GM12878 (cell line): ENCODE results near the gene SELENOT. TPM values are rescaled to one million over a fixed set of nuclear protein-coding genes. Genes with fewer than 3 reads are reported as not detected.

Source experiments
- ATAC-seq: fragments of 200-7000 bp; cut with Tn5 transposase; 3 replicates; pipeline ENCODE4 v1.9.1; 2020; ENCODE audit warnings: mild to moderate bottlenecking, moderate library complexity
- BruUV-seq: library from RNA; stranded (reverse); fragments of 400-500 nt; replicated peaks from 2 replicates; lab custom pipeline; 2021; lab: Mats Ljungman, UMichigan
- CTCF ChIA-PET: fragments of 300-600 bp; sonication (Branson Sonifier 250); formaldehyde crosslinking; extraction: SDS; loops from one replicate; lab custom pipeline; 2021; ENCODE audit warnings: inconsistent platforms; lab: Yijun Ruan, JAX
- POLR2A ChIA-PET: fragments of 350-600 bp; formaldehyde crosslinking; extraction: SDS; loops from one replicate; lab custom pipeline; 2021; ENCODE audit warnings: inconsistent platforms; lab: Charles Lee
- RAD21 ChIA-PET: fragments of 300-600 bp; sonication (Branson Sonifier 250); formaldehyde crosslinking; loops from one replicate; lab custom pipeline; 2023; ENCODE audit warnings: antibody characterized with exemption; ENCODE audit not compliant: unreplicated experiment; lab: Charles Lee
- SMC1A ChIA-PET: fragments of 300-600 bp; sonication (Branson Sonifier 250); formaldehyde crosslinking; loops from one replicate; lab custom pipeline; 2023; ENCODE audit not compliant: unreplicated experiment, uncharacterized antibody; lab: Charles Lee
- DNase-seq: peaks from one replicate; pipeline ENCODE4 v3.0.0-alpha.2; 2011; ENCODE audit warnings: low read depth, low spot score
- FAIRE-seq: peaks from 3 replicates; lab custom pipeline; 2011; peaks lifted over from hg19 to GRCh38; lab: Jason Lieb, UNC
- H2AFZ ChIP-seq: 2 replicates; pipeline ENCODE4 v1.6.0; 2011; ENCODE audit warnings: low read depth, low read length, control low read depth; ENCODE audit not compliant: control insufficient read depth
- H3K27ac ChIP-seq: 2 replicates; pipeline ENCODE4 v1.5.1; 2011; ENCODE audit warnings: control low read depth; ENCODE audit not compliant: control insufficient read depth, insufficient read depth
- H3K27me3 ChIP-seq, 2 experiments: replicated peaks in 1 of 2; 2 replicates each; pipeline versions ENCODE4 v1.6.0 to v1.6.1; 2011; ENCODE audit warnings: low read length in 1 of 2; ENCODE audit not compliant: control insufficient read depth in 2 of 2, insufficient read depth in 2 of 2
- H3K36me3 ChIP-seq, 2 experiments: 2 replicates each; pipeline ENCODE4 v1.5.1; 2011; ENCODE audit warnings: low read length in 1 of 2; ENCODE audit not compliant: control insufficient read depth in 2 of 2, insufficient read depth in 2 of 2
- H3K4me1 ChIP-seq: 2 replicates; pipeline ENCODE4 v1.6.1; 2011; ENCODE audit warnings: mild to moderate bottlenecking, low read length, moderate library complexity, mixed read lengths; ENCODE audit not compliant: control insufficient read depth, insufficient read depth
- H3K4me2 ChIP-seq: 2 replicates; pipeline ENCODE4 v1.6.0; 2011; ENCODE audit warnings: control low read depth; ENCODE audit not compliant: control insufficient read depth, insufficient read depth
- H3K4me3 ChIP-seq: fragments of 200-600 bp; sonication (generic); 2 replicates; pipeline ENCODE4 v1.5.1; 2016
- H3K79me2 ChIP-seq: 2 replicates; pipeline ENCODE4 v1.6.0; 2011; ENCODE audit warnings: low read length; ENCODE audit not compliant: control insufficient read depth, insufficient read depth
- H3K9ac ChIP-seq: 2 replicates; pipeline ENCODE4 v1.8.0; 2011; ENCODE audit warnings: low read length, control low read depth, mixed read lengths; ENCODE audit not compliant: control insufficient read depth, insufficient read depth
- H3K9me3 ChIP-seq: replicated peaks from 3 replicates; pipeline ENCODE4 v1.5.1; 2011; ENCODE audit warnings: mild to moderate bottlenecking, low read length; ENCODE audit not compliant: control insufficient read depth, insufficient read depth
- H4K20me1 ChIP-seq: 2 replicates; pipeline ENCODE4 v1.6.0; 2011; ENCODE audit not compliant: control insufficient read depth, insufficient read depth
- NKRF ChIP-seq: fragments of 450-650 bp; conservative IDR thresholded peaks from 2 replicates; pipeline ENCODE4 v1.6.1; 2017; ENCODE audit warnings: mild to moderate bottlenecking, moderate library complexity
- RAD21 ChIP-seq: IDR thresholded peaks from 2 replicates; pipeline ENCODE4 v1.6.1; 2011; ENCODE audit warnings: mild to moderate bottlenecking, low read depth, low read length, moderate library complexity; ENCODE audit not compliant: insufficient read depth
- WGBS: methylation state at CpG from one replicate; pipeline ENCODE4 v1.1.6; 2016; ENCODE audit warnings: low lambda C conversion rate; ENCODE audit not compliant: insufficient replicate concordance, insufficient coverage; ENCODE audit errors: missing lambda C conversion rate; 5-methylcytosine and 5-hydroxymethylcytosine counted together
- in situ Hi-C: fragments of 300-500 bp; cut with MboI; formaldehyde crosslinking; loops from 9 replicates; pipeline ENCODE4 v1.14.3; 2018; ENCODE audit warnings: mixed read lengths
- intact Hi-C: fragments of 100-400 bp; cut with micrococcal nuclease; formaldehyde crosslinking; loops from one replicate; pipeline ENCODE4 v1.14.2; 2022; ENCODE audit not compliant: unreplicated experiment
- polyA plus RNA-seq, 11 experiments: library from polyadenylated mRNA; depleted of rRNA in 4 of 11; unstranded in 6 of 11; stranded (reverse) in 5 of 11; fragments of >200 nt; fragmentation: Nextera tagmentation in 4 of 11; fragmentation: Illumina TruSeq in 1 of 11; extraction: Ambion mirVana in 4 of 11; extraction: Trizol in 1 of 11; gene quantifications; 1 replicate in 1 of 11; 2 replicates in 10 of 11; pipeline versions ENCODE4 v1.2.1 to v1.2.3, GENCODE V29; 2011 to 2016; ENCODE audit warnings: inconsistent platforms in 2 of 11, missing spikeins in 2 of 11, low read depth in 1 of 11
- total RNA-seq, 4 experiments: library from RNA; depleted of rRNA in 3 of 4; stranded (reverse); fragments of >200 nt in 3 of 4; fragmentation: Illumina TruSeq in 1 of 4; extraction: Trizol in 1 of 4; gene quantifications; 2 replicates each; pipeline versions ENCODE4 v1.2.1 to v1.2.3, GENCODE V29; 2013 to 2021
- TF ChIP-seq, protein P1 (sequence below): fragments of 450-650 bp; IDR thresholded peaks from 2 replicates; pipeline ENCODE4 v1.6.1; 2016; ENCODE audit warnings: mild to moderate bottlenecking

SELENOT gene
- total and polyA plus RNA-seq, 10 of the 15 experiments (the other 5 are each of a cell fraction or from before 2014, with no cell fraction given): 89.4 to 768 (median 261) TPM

DNA sequence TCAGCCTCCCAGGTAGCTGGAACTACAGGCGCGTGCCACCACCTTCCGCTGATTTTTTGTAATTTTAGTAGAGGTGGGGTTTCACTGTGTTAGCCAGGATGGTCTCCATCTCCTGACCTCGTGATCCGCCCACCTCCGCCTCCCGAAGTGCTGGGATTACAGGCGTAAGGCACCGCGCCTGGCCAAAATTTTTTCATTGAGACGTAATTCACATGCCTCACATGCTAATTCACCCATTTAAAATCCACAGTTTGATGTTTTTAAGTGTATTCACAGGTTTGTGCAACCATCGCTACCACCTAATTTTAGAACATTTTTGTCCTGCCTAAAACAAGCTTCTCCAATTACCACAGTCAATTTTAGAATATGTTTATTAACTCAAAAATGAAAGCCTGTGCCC, 37.1 kb downstream of the SELENOT start:
- POLR2A ChIA-PET: no interaction called here
- H3K4me3 ChIP-seq: no peak overlapping the region
- SMC1A ChIA-PET: no interaction called here
- ATAC-seq (no peak), FAIRE-seq (no peak), DNase-seq (no peak)
- no peak for TF ChIP-seq NKRF
- TF ChIP-seq RAD21: no peak
- TF ChIP-seq, protein P1, sequence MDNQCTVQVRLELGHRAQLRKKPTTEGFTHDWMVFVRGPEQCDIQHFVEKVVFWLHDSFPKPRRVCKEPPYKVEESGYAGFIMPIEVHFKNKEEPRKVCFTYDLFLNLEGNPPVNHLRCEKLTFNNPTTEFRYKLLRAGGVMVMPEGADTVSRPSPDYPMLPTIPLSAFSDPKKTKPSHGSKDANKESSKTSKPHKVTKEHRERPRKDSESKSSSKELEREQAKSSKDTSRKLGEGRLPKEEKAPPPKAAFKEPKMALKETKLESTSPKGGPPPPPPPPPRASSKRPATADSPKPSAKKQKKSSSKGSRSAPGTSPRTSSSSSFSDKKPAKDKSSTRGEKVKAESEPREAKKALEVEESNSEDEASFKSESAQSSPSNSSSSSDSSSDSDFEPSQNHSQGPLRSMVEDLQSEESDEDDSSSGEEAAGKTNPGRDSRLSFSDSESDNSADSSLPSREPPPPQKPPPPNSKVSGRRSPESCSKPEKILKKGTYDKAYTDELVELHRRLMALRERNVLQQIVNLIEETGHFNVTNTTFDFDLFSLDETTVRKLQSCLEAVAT: no peak
- H3K9ac ChIP-seq: no peak overlapping the region
- RAD21 ChIA-PET: no interaction called here
- CTCF ChIA-PET: no interaction called here
- no TSS peak for BruUV-seq
- H3K4me2 ChIP-seq: no peak overlapping the region
- WGBS: 97% methylated on average over 12 of the region's 12 CpGs
- no peak overlapping the region for H3K27ac ChIP-seq
- in situ Hi-C loops: no loop called here
- H3K79me2 ChIP-seq: no peaks in the 10 kb centered on the region
- no peaks in the 10 kb centered on the region for H3K36me3 ChIP-seq
- intact Hi-C loops: no loop called here
- no peaks in the 10 kb centered on the region for H4K20me1 ChIP-seq
- H3K9me3 ChIP-seq: no peaks in the 10 kb centered on the region
- peaks cover 1% of the 10 kb centered on the region for H3K4me1 ChIP-seq
- no peak overlapping the region for H2AFZ ChIP-seq
- no peaks in the 10 kb centered on the region for H3K27me3 ChIP-seq
